ENCODE results near the gene C1QTNF1.

The C1QTNF1 gene

GRCh38 chr17:79024901-79025737, 1.1 kb downstream of the C1QTNF1 start:
- no peaks in the 10 kb centered on the region for H3K79me2 ChIP-seq (ENCODE audit: low read length)
- H3K4me2 ChIP-seq (ENCODE audit: low read depth, low read length), result peak overlapping the region; percentile 100
- no peaks in the 10 kb centered on the region for H3K9me3 ChIP-seq (replicated peaks; ENCODE audit: insufficient read depth, low read length)
- no peaks in the 10 kb centered on the region for H3K36me3 ChIP-seq (replicated peaks; ENCODE audit: insufficient read depth, low read length)
- no peak overlapping the region for H3K9ac ChIP-seq (ENCODE audit: low read length)
- DNase-seq, result no peak
- H3K27me3 ChIP-seq (replicated peaks; ENCODE audit: insufficient read depth, low read length), result peaks cover 97% of the 10 kb centered on the region
- no peaks in the 10 kb centered on the region for H3K4me1 ChIP-seq (ENCODE audit: low read length)
- H4K20me1 ChIP-seq (ENCODE audit: insufficient read depth, low read length), result no peaks in the 10 kb centered on the region
- peak overlapping the region; percentile 74 for H3K4me3 ChIP-seq (ENCODE audit: low read length)
- H3F3A ChIP-seq (ENCODE audit: insufficient read depth, low read length), result no peaks in the 10 kb centered on the region
- no peak overlapping the region for H3K27ac ChIP-seq (ENCODE audit: low read length)
- H3K9me2 ChIP-seq (replicated peaks; ENCODE audit: insufficient read depth, low read length), result no peaks in the 10 kb centered on the region
- no peak overlapping the region for H2AFZ ChIP-seq (ENCODE audit: low read length)
- TF ChIP-seq EZH2 (optimal IDR thresholded peaks at IDR 0.05; ENCODE audit: low read depth, low read length) (no peak), EZH2phosphoT487 (IDR thresholded peaks at IDR 0.05; ENCODE audit: low read length) (no peak)
- TF ChIP-seq, protein P1, sequence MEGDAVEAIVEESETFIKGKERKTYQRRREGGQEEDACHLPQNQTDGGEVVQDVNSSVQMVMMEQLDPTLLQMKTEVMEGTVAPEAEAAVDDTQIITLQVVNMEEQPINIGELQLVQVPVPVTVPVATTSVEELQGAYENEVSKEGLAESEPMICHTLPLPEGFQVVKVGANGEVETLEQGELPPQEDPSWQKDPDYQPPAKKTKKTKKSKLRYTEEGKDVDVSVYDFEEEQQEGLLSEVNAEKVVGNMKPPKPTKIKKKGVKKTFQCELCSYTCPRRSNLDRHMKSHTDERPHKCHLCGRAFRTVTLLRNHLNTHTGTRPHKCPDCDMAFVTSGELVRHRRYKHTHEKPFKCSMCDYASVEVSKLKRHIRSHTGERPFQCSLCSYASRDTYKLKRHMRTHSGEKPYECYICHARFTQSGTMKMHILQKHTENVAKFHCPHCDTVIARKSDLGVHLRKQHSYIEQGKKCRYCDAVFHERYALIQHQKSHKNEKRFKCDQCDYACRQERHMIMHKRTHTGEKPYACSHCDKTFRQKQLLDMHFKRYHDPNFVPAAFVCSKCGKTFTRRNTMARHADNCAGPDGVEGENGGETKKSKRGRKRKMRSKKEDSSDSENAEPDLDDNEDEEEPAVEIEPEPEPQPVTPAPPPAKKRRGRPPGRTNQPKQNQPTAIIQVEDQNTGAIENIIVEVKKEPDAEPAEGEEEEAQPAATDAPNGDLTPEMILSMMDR (IDR thresholded peaks at IDR 0.05; ENCODE audit: low read length), result no peak

GRCh38 chr17:79026376-79027273, 2.7 kb downstream of the C1QTNF1 start:
- no peaks in the 10 kb centered on the region for H3K79me2 ChIP-seq (ENCODE audit: low read length)
- H3K4me2 ChIP-seq (ENCODE audit: low read depth, low read length), result no peak overlapping the region
- peaks cover 97% of the 10 kb centered on the region for H3K27me3 ChIP-seq (replicated peaks; ENCODE audit: insufficient read depth, low read length)
- no peak overlapping the region for H3K4me3 ChIP-seq (ENCODE audit: low read length)
- no peaks in the 10 kb centered on the region for H4K20me1 ChIP-seq (ENCODE audit: insufficient read depth, low read length)
- no peak overlapping the region for H3K9ac ChIP-seq (ENCODE audit: low read length)
- TF ChIP-seq EZH2 (optimal IDR thresholded peaks at IDR 0.05; ENCODE audit: low read depth, low read length) (no peak), EZH2phosphoT487 (IDR thresholded peaks at IDR 0.05; ENCODE audit: low read length) (no peak)
- TF ChIP-seq, protein P1 (IDR thresholded peaks at IDR 0.05; ENCODE audit: low read length), result no peak
- H3K27ac ChIP-seq (ENCODE audit: low read length), result no peak overlapping the region
- no peaks in the 10 kb centered on the region for H3K4me1 ChIP-seq (ENCODE audit: low read length)
- H3K9me3 ChIP-seq (replicated peaks; ENCODE audit: insufficient read depth, low read length), result no peaks in the 10 kb centered on the region
- no peak overlapping the region for H2AFZ ChIP-seq (ENCODE audit: low read length)
- no peak for DNase-seq
- H3F3A ChIP-seq (ENCODE audit: insufficient read depth, low read length), result no peaks in the 10 kb centered on the region
- H3K9me2 ChIP-seq (replicated peaks; ENCODE audit: insufficient read depth, low read length), result no peaks in the 10 kb centered on the region
- H3K36me3 ChIP-seq (replicated peaks; ENCODE audit: insufficient read depth, low read length), result no peaks in the 10 kb centered on the region

- no peak for DNase-seq
- no peaks in the 10 kb centered on the region for H4K20me1 ChIP-seq (ENCODE audit: insufficient read depth, low read length)
- TF ChIP-seq, protein P1 (IDR thresholded peaks at IDR 0.05; ENCODE audit: low read length), result no peak
- TF ChIP-seq EZH2phosphoT487 (IDR thresholded peaks at IDR 0.05; ENCODE audit: low read length) (no peak), EZH2 (optimal IDR thresholded peaks at IDR 0.05; ENCODE audit: low read depth, low read length) (no peak)
- H3K9ac ChIP-seq (ENCODE audit: low read length), result no peak overlapping the region
- H3K9me2 ChIP-seq (replicated peaks; ENCODE audit: insufficient read depth, low read length), result no peaks in the 10 kb centered on the region
- no peak overlapping the region for H2AFZ ChIP-seq (ENCODE audit: low read length)
- no peaks in the 10 kb centered on the region for H3K4me1 ChIP-seq (ENCODE audit: low read length)
- peaks cover 97% of the 10 kb centered on the region for H3K27me3 ChIP-seq (replicated peaks; ENCODE audit: insufficient read depth, low read length)
- H3F3A ChIP-seq (ENCODE audit: insufficient read depth, low read length), result no peaks in the 10 kb centered on the region
- no peak overlapping the region for H3K27ac ChIP-seq (ENCODE audit: low read length)
- no peak overlapping the region for H3K4me3 ChIP-seq (ENCODE audit: low read length)
- H3K36me3 ChIP-seq (replicated peaks; ENCODE audit: insufficient read depth, low read length), result no peaks in the 10 kb centered on the region
- H3K4me2 ChIP-seq (ENCODE audit: low read depth, low read length), result no peak overlapping the region
- H3K79me2 ChIP-seq (ENCODE audit: low read length), result no peaks in the 10 kb centered on the region
- no peaks in the 10 kb centered on the region for H3K9me3 ChIP-seq (replicated peaks; ENCODE audit: insufficient read depth, low read length)
Observed at GRCh38 chr17:79027274-79027924, 3.4 kb downstream of the C1QTNF1 start.
